ENCODE results near the gene DRG2. TPM values are rescaled to one million over a fixed set of nuclear protein-coding genes. Genes with fewer than 3 reads are reported as not detected.

Gene DRG2
- total RNA-seq, 2 experiments from 2014 or later = 37.7 to 39.3 TPM

GRCh38 chr17:18121144-18121910 is 33.6 kb downstream of the DRG2 start:
- POLR2A ChIA-PET = no interaction called here
- intact Hi-C loops (cut with micrococcal nuclease) = no loop called here

GRCh38 chr17:18122990-18123753 is 35.4 kb downstream of the DRG2 start:
- DNase-seq = no peak
- ChIA-PET CTCF (no interaction called here), POLR2A (no interaction called here)
- Mint-ChIP-seq H3K4me1 (ENCODE audit: low read depth) (no peaks in the 10 kb centered on the region), H3K4me3 (no peak overlapping the region), H3K27me3 (no peaks in the 10 kb centered on the region), H3K36me3 (no peaks in the 10 kb centered on the region), H3K9me3 (peaks cover 8% of the 10 kb centered on the region), H3K27ac (no peak overlapping the region)
- intact Hi-C loops (cut with micrococcal nuclease) = no loop called here

More at GRCh38 chr17:18121144-18121910, 33.6 kb downstream of the DRG2 start:
- Mint-ChIP-seq H3K9me3 (peaks cover 8% of the 10 kb centered on the region), H3K27me3 (no peaks in the 10 kb centered on the region), H3K4me3 (no peak overlapping the region), H3K36me3 (no peaks in the 10 kb centered on the region), H3K4me1 (ENCODE audit: low read depth) (no peaks in the 10 kb centered on the region), H3K27ac (no peak overlapping the region)
- DNase-seq = no peak
- CTCF ChIA-PET = no interaction called here

GRCh38 chr17:18124345-18125126 is 36.8 kb downstream of the DRG2 start:
- H3K4me3 Mint-ChIP-seq = no peak overlapping the region
- ChIA-PET POLR2A (no interaction called here), CTCF (no interaction called here)
- no peaks in the 10 kb centered on the region for H3K36me3 Mint-ChIP-seq
- H3K27ac Mint-ChIP-seq = no peak overlapping the region
- peaks cover 6% of the 10 kb centered on the region for H3K9me3 Mint-ChIP-seq
- no peak for DNase-seq
- H3K4me1 Mint-ChIP-seq (ENCODE audit: low read depth) = no peaks in the 10 kb centered on the region
- intact Hi-C loops (cut with micrococcal nuclease) = no loop called here
- H3K27me3 Mint-ChIP-seq = no peaks in the 10 kb centered on the region

- H3K9me3 Mint-ChIP-seq = no peaks in the 10 kb centered on the region
- no peak overlapping the region for H3K27ac Mint-ChIP-seq
- CTCF ChIA-PET = no interaction called here
- DNase-seq = no peak
- no peaks in the 10 kb centered on the region for H3K27me3 Mint-ChIP-seq
- H3K36me3 Mint-ChIP-seq = no peaks in the 10 kb centered on the region
- intact Hi-C loops (cut with micrococcal nuclease) = no loop called here
- H3K4me3 Mint-ChIP-seq = no peak overlapping the region
- no peaks in the 10 kb centered on the region for H3K4me1 Mint-ChIP-seq (ENCODE audit: low read depth)
- POLR2A ChIA-PET = no interaction called here
Observed at GRCh38 chr17:18129041-18129502, 41.3 kb downstream of the DRG2 start.

GRCh38 chr17:18132711-18133110 is 45.0 kb downstream of the DRG2 start:
- Mint-ChIP-seq H3K27ac (no peak overlapping the region), H3K36me3 (no peaks in the 10 kb centered on the region), H3K4me1 (ENCODE audit: low read depth) (no peaks in the 10 kb centered on the region), H3K4me3 (no peak overlapping the region), H3K27me3 (no peaks in the 10 kb centered on the region), H3K9me3 (no peaks in the 10 kb centered on the region)
- intact Hi-C loops (cut with micrococcal nuclease) = no loop called here
- CTCF ChIA-PET = no interaction called here
- POLR2A ChIA-PET = no interaction called here
- no peak for DNase-seq

- Mint-ChIP-seq H3K27me3 (no peaks in the 10 kb centered on the region), H3K9me3 (no peaks in the 10 kb centered on the region), H3K4me3 (no peak overlapping the region), H3K4me1 (ENCODE audit: low read depth) (no peaks in the 10 kb centered on the region), H3K27ac (no peak overlapping the region), H3K36me3 (no peaks in the 10 kb centered on the region)
- intact Hi-C loops (cut with micrococcal nuclease) = no loop called here
- ChIA-PET CTCF (no interaction called here), POLR2A (no interaction called here)
- DNase-seq = no peak
Observed at GRCh38 chr17:18136357-18136756, 48.6 kb downstream of the DRG2 start.

GRCh38 chr17:18138065-18138749 is 50.5 kb downstream of the DRG2 start:
- CTCF ChIA-PET = interaction anchor here (1.1 to 10.4 kb wide), 2 partner anchors 9 to 48 kb away, joined by 3 to 140 read pairs; partner anchors contain the start of gene ALKBH5
- no peak for DNase-seq
- no peaks in the 10 kb centered on the region for H3K9me3 Mint-ChIP-seq

GRCh38 chr17:18139092-18139491 is 51.3 kb downstream of the DRG2 start:
- Mint-ChIP-seq H3K36me3 (no peaks in the 10 kb centered on the region), H3K27me3 (no peaks in the 10 kb centered on the region), H3K9me3 (no peaks in the 10 kb centered on the region), H3K4me1 (ENCODE audit: low read depth) (no peaks in the 10 kb centered on the region), H3K27ac (no peak overlapping the region), H3K4me3 (no peak overlapping the region)
- no peak for DNase-seq
- POLR2A ChIA-PET = no interaction called here
- CTCF ChIA-PET = interaction anchor here (1.1 to 10.4 kb wide), 2 partner anchors 8 to 47 kb away, joined by 3 to 140 read pairs; partner anchors contain the start of gene ALKBH5
- intact Hi-C loops (cut with micrococcal nuclease) = no loop called here

More at GRCh38 chr17:18138065-18138749, 50.5 kb downstream of the DRG2 start:
- Mint-ChIP-seq H3K27ac (no peak overlapping the region), H3K4me1 (ENCODE audit: low read depth) (no peaks in the 10 kb centered on the region), H3K4me3 (no peak overlapping the region), H3K27me3 (no peaks in the 10 kb centered on the region), H3K36me3 (no peaks in the 10 kb centered on the region)
- intact Hi-C loops (cut with micrococcal nuclease) = no loop called here
- POLR2A ChIA-PET = interaction anchor here (0.6 kb wide), 1 partner anchor 78 kb away, joined by 3 read pairs; no protein-coding TSS in a partner anchor

GRCh38 chr17:18139498-18139897 is 51.8 kb downstream of the DRG2 start:
- no peak overlapping the region for H3K27ac Mint-ChIP-seq
- H3K4me3 Mint-ChIP-seq = no peak overlapping the region
- POLR2A ChIA-PET = no interaction called here
- H3K27me3 Mint-ChIP-seq = no peaks in the 10 kb centered on the region
- H3K4me1 Mint-ChIP-seq (ENCODE audit: low read depth) = no peaks in the 10 kb centered on the region
- intact Hi-C loops (cut with micrococcal nuclease) = no loop called here
- no peak for DNase-seq
- CTCF ChIA-PET = interaction anchor here (0.9 to 10.4 kb wide), 3 partner anchors 8 to 91 kb away, joined by 3 to 140 read pairs (median 4); partner anchors contain the start of gene ALKBH5
- H3K36me3 Mint-ChIP-seq = no peaks in the 10 kb centered on the region
- H3K9me3 Mint-ChIP-seq = no peaks in the 10 kb centered on the region

GRCh38 chr17:18139949-18140348 is 52.2 kb downstream of the DRG2 start:
- Mint-ChIP-seq H3K36me3 (no peaks in the 10 kb centered on the region), H3K27ac (no peak overlapping the region), H3K4me3 (no peak overlapping the region), H3K4me1 (ENCODE audit: low read depth) (no peaks in the 10 kb centered on the region), H3K27me3 (no peaks in the 10 kb centered on the region), H3K9me3 (no peaks in the 10 kb centered on the region)
- no peak for DNase-seq
- POLR2A ChIA-PET = no interaction called here
- intact Hi-C loops (cut with micrococcal nuclease) = no loop called here
- CTCF ChIA-PET = interaction anchor here (0.9 to 10.4 kb wide), 5 partner anchors 13 to 90 kb away, joined by 3 to 140 read pairs (median 5); partner anchors contain the start of gene ALKBH5

GRCh38 chr17:18140648-18141047 is 52.9 kb downstream of the DRG2 start:
- Mint-ChIP-seq H3K27me3 (no peaks in the 10 kb centered on the region), H3K27ac (no peak overlapping the region), H3K4me1 (ENCODE audit: low read depth) (no peaks in the 10 kb centered on the region), H3K4me3 (no peak overlapping the region), H3K9me3 (no peaks in the 10 kb centered on the region), H3K36me3 (no peaks in the 10 kb centered on the region)
- ChIA-PET POLR2A (no interaction called here), CTCF (interaction anchor here (0.6 to 10.4 kb wide), 9 partner anchors 11 to 135 kb away, joined by 3 to 140 read pairs (median 5); partner anchors contain the start of gene ALKBH5)
- no peak for DNase-seq
- intact Hi-C loops (cut with micrococcal nuclease) = loop anchor here (1.0 kb wide), 2 partner anchors 45 to 77 kb away; no protein-coding TSS in a partner anchor
